Left renal cortex interstitium (tissue), 4 donors: ENCODE results near the gene SPTBN1. TPM values are rescaled to one million over a fixed set of nuclear protein-coding genes. Genes with fewer than 3 reads are reported as not detected.

Experiments
- DNase-seq, 4 donors: peaks; one replicate each; pipeline ENCODE4 v3.0.0-alpha.2; 2013; ENCODE audit warnings: low read depth in 4 of 4, low spot score in 2 of 4, missing footprints in 1 of 4
- polyA plus RNA-seq, 4 donors: library from polyadenylated mRNA; unstranded; fragments of 120-200 nt; gene quantifications; one replicate each; pipeline ENCODE4 v1.2.1, GENCODE V29; 2013; ENCODE audit not compliant: insufficient read length in 4 of 4

SPTBN1 gene
- polyA plus RNA-seq, 4 donors, result 215 to 262 (median 233) TPM

- no peak for DNase-seq
Observed at GRCh38 chr2:54568876-54569321, 112.8 kb downstream of the SPTBN1 start.

- no peak for DNase-seq
Observed at GRCh38 chr2:54569745-54570301, 113.7 kb downstream of the SPTBN1 start.

GRCh38 chr2:54570321-54570855 lies 114.3 kb downstream of the SPTBN1 start:
- DNase-seq, result no peak

GRCh38 chr2:54570925-54571694 lies 115.0 kb downstream of the SPTBN1 start:
- no peak for DNase-seq

- no peak for DNase-seq
Observed at GRCh38 chr2:54572262-54572635, 116.1 kb downstream of the SPTBN1 start.

- DNase-seq, result no peak
Observed at GRCh38 chr2:54572636-54573536, 116.8 kb downstream of the SPTBN1 start.

- no peak for DNase-seq
Observed at GRCh38 chr2:54573537-54573919, 117.4 kb downstream of the SPTBN1 start.

GRCh38 chr2:54574107-54574859 lies 118.2 kb downstream of the SPTBN1 start:
- no peak for DNase-seq

GRCh38 chr2:54574860-54575247 lies 118.7 kb downstream of the SPTBN1 start:
- DNase-seq, result no peak

GRCh38 chr2:54575379-54575888 lies 119.3 kb downstream of the SPTBN1 start:
- DNase-seq, result no peak

- no peak for DNase-seq
Observed at GRCh38 chr2:54577035-54577434, 120.9 kb downstream of the SPTBN1 start.

GRCh38 chr2:54577944-54578647 lies 122.0 kb downstream of the SPTBN1 start:
- DNase-seq, result no peak

- no peak for DNase-seq
Observed at GRCh38 chr2:54578648-54579045, 122.5 kb downstream of the SPTBN1 start.

GRCh38 chr2:54579061-54579681 lies 123.0 kb downstream of the SPTBN1 start:
- no peak for DNase-seq

- no peak for DNase-seq
Observed at GRCh38 chr2:54579682-54580620, 123.8 kb downstream of the SPTBN1 start.

GRCh38 chr2:54581326-54582039 lies 125.4 kb downstream of the SPTBN1 start:
- no peak for DNase-seq

GRCh38 chr2:54582987-54583386 lies 126.9 kb downstream of the SPTBN1 start:
- DNase-seq, result no peak
